ENCODE data around the gene DOHH. TPM values are rescaled to one million over a fixed set of nuclear protein-coding genes. Genes with fewer than 3 reads are reported as not detected.

Gene DOHH
- total RNA-seq, 1 donor from 2014 or later: 8.5 TPM

DNA sequence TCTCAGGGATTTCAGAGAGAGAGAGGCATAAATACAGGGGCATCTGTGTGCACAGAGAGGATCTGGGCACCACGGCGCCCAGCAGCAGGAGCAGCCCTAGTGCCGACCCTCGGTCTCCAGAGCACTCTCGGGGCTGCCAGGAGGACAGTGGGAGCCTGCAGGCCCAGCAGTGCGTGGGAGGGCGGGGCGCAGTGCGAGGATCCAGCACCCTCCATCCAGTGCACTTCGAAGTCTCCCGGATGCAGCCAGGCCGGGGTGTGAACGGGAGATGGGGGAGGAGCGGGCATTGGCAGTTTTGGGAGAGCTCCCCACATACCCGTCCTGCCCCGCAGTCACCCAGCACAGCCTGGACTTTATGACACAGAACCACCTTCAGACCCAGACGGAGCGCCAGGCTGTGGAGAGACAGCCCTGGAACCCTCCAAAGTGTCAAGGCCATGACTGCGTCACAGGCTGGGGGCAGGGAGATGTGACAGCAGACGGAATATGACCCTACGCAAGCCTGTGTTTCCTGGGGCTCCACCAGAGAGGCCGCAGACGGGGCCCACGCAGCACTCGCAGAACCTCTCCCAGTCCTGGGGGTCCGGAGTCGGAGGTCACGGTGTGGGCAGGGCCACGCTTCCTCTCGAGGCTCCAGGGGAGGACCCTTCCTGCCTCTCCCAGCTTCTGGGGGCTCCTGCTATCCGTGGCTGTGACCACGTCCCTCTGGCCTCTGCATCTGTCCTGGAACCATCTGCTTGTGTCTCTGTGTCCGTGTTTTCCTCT lies 23.8 kb upstream of the DOHH start:
- TF ChIP-seq, protein P1, sequence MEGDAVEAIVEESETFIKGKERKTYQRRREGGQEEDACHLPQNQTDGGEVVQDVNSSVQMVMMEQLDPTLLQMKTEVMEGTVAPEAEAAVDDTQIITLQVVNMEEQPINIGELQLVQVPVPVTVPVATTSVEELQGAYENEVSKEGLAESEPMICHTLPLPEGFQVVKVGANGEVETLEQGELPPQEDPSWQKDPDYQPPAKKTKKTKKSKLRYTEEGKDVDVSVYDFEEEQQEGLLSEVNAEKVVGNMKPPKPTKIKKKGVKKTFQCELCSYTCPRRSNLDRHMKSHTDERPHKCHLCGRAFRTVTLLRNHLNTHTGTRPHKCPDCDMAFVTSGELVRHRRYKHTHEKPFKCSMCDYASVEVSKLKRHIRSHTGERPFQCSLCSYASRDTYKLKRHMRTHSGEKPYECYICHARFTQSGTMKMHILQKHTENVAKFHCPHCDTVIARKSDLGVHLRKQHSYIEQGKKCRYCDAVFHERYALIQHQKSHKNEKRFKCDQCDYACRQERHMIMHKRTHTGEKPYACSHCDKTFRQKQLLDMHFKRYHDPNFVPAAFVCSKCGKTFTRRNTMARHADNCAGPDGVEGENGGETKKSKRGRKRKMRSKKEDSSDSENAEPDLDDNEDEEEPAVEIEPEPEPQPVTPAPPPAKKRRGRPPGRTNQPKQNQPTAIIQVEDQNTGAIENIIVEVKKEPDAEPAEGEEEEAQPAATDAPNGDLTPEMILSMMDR (IDR thresholded peaks at IDR 0.05; ENCODE audit: partially characterized antibody, unreplicated experiment): no peak
- no peak for DNase-seq
- peaks cover 4% of the 10 kb centered on the region for H3K27me3 Mint-ChIP-seq (ENCODE audit: unreplicated experiment)
- H3K9me3 Mint-ChIP-seq (ENCODE audit: unreplicated experiment): peaks cover 10% of the 10 kb centered on the region
- peaks cover 5% of the 10 kb centered on the region for H3K36me3 Mint-ChIP-seq (ENCODE audit: unreplicated experiment)
- no peak overlapping the region for H3K4me3 Mint-ChIP-seq (ENCODE audit: unreplicated experiment)
- H3K27ac Mint-ChIP-seq (ENCODE audit: unreplicated experiment): peak overlapping the region; percentile 82
- H3K4me1 Mint-ChIP-seq (ENCODE audit: low read depth, unreplicated experiment): peaks cover 13% of the 10 kb centered on the region

DNA sequence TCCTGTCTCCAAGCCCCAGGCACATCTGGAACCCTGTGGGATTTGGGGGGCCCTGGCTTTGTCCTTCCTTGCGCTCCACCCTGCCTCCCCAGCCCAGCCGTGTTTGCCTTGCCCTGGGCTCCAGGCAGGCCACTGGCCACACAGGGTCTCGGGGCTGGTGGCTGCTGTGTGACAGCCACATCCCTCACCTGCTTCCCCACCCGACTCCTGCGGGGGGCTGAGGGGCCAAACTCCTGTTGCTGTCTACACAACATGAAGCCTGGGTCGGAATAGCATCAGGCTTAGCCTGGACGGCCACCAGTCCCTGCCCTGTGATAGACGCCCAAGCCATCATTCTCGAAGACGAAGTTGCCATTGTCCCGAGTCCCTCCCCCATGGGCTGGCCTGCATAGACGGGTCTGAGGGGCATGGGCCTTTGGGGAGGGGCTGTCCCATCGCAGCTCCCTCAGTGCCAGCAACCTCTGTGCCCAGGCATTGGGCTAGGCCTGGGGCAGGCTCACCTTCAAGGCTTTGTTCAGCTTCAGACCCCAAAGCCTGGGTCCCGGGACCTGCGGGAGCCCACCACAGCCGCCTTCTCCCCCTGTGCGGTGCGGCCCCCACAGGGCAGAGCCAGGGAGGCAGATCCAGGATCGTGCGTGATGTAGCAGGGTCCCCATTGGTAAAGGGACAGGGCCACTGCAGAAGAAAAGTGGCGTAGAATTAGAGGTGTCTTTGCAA lies 23.0 kb upstream of the DOHH start:
- H3K27ac Mint-ChIP-seq (ENCODE audit: unreplicated experiment): peak overlapping the region; percentile 33
- no peak for DNase-seq
- peaks cover 5% of the 10 kb centered on the region for H3K36me3 Mint-ChIP-seq (ENCODE audit: unreplicated experiment)
- peaks cover 4% of the 10 kb centered on the region for H3K27me3 Mint-ChIP-seq (ENCODE audit: unreplicated experiment)
- peaks cover 13% of the 10 kb centered on the region for H3K4me1 Mint-ChIP-seq (ENCODE audit: low read depth, unreplicated experiment)
- TF ChIP-seq, protein P1 (IDR thresholded peaks at IDR 0.05; ENCODE audit: partially characterized antibody, unreplicated experiment): no peak
- H3K4me3 Mint-ChIP-seq (ENCODE audit: unreplicated experiment): no peak overlapping the region
- peaks cover 10% of the 10 kb centered on the region for H3K9me3 Mint-ChIP-seq (ENCODE audit: unreplicated experiment)

DNA sequence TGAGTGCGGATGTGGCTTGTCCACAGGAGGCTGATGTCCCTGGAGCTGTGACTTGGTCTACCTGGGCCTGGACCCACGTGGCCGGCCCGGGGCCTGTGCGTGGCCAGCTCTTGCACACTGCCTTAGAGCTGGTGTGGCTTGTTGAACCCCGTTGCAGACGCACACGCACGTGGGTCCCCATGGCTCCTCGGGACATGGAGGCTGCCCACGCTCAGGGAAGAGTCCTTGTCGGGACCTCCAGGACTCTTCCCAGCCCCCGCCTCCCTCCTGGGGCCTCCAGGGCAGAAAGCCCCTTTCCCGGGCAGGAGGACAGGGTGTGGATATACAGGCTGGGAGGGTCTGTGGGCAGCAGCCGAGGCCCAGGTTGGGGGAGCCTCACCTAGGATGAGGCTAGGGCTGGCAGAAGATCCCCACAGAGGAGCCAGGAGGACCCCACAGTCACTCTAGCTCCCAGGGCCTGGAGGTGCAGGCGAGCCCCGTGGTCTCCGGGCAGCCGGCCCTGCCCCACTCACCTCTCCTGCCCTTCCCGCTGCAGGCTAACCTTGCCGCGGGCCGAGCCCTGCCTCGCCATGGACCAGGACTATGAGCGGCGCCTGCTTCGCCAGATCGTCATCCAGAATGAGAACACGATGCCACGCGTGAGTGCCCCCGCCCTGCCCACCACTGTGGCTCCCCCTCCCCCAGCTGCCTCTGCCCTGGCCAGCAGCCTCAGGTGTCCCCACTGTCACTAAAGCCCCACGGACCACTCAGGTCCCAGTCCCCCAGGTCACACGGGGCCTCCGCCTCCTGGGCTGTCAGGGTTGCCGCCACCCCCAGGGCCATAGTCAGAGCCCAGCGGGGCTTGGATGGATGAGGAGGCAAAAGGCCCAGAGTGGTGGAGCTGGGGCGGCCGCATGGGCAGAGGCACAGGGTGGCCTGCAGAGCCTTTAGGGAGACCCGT lies 22.2 kb upstream of the DOHH start:
- Mint-ChIP-seq H3K4me1 (ENCODE audit: low read depth, unreplicated experiment) (peaks cover 13% of the 10 kb centered on the region), H3K36me3 (ENCODE audit: unreplicated experiment) (peaks cover 5% of the 10 kb centered on the region), H3K9me3 (ENCODE audit: unreplicated experiment) (peaks cover 10% of the 10 kb centered on the region), H3K4me3 (ENCODE audit: unreplicated experiment) (peak overlapping the region; percentile 34), H3K27me3 (ENCODE audit: unreplicated experiment) (peaks cover 4% of the 10 kb centered on the region), H3K27ac (ENCODE audit: unreplicated experiment) (no peak overlapping the region)
- TF ChIP-seq, protein P1 (IDR thresholded peaks at IDR 0.05; ENCODE audit: partially characterized antibody, unreplicated experiment): no peak
- DNase-seq: no peak

DNA sequence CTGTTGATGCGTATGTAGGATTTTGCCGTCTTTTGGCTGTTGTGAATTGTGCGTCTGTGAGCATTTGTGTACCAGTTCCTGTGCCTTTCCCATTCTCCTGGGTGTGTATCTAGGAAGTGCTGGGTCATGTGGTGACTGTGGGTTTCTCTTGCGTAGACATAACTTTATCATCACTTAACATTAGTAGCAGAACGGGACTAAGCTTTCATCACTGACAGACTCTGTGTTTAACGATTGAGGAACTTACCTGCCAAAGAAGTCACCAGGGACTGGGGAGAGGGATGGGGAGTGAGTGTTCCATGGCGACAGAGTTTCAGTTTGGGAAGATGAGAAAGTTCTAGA lies 20.6 kb upstream of the DOHH start:
- TF ChIP-seq, protein P1 (IDR thresholded peaks at IDR 0.05; ENCODE audit: partially characterized antibody, unreplicated experiment): no peak
- H3K36me3 Mint-ChIP-seq (ENCODE audit: unreplicated experiment): peaks cover 5% of the 10 kb centered on the region
- peaks cover 21% of the 10 kb centered on the region for H3K4me1 Mint-ChIP-seq (ENCODE audit: low read depth, unreplicated experiment)
- H3K27me3 Mint-ChIP-seq (ENCODE audit: unreplicated experiment): peaks cover 6% of the 10 kb centered on the region
- H3K4me3 Mint-ChIP-seq (ENCODE audit: unreplicated experiment): peak overlapping the region; percentile 21
- H3K27ac Mint-ChIP-seq (ENCODE audit: unreplicated experiment): no peak overlapping the region
- no peak for DNase-seq
- H3K9me3 Mint-ChIP-seq (ENCODE audit: unreplicated experiment): peaks cover 10% of the 10 kb centered on the region
